ENCODE measurements around the gene LIG1.
"Not testable (repeated sequence)": the region's sequence is repeated elsewhere in the genome, so short reads cannot be mapped to it uniquely, and the experiment has no call there.

LIG1 gene

GRCh38 chr19:48070177-48070769 is 99.9 kb downstream of the LIG1 start:
- DNase-seq, result not testable (repeated sequence)

DNA sequence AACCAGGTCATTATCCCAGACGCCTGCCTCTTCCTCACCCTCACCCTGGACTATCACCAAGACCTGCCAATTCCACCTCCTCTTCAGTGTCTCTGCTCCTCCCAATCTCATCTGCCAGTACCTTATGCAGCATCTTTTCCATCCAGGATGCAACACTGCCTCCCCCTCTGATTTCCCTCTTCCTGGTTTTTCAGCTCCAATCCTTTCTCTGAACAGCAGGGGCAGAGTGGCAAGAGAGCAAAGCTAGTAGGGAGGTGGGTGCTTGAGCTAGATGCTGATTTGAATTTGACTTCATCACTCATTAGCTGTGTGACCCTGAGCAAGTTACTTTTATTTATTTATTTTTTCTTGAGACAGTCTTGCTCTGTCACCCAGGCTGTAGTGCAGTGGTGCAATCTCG is 100.7 kb downstream of the LIG1 start:
- DNase-seq, result no peak

Data from suppressor macrophage (primary cell).